PC-3 (cell line): ENCODE results near the gene LGSN. TPM values are rescaled to one million over a fixed set of nuclear protein-coding genes. Genes with fewer than 3 reads are reported as not detected.

Source experiments
- total RNA-seq: library from RNA; depleted of rRNA; stranded (reverse); fragments of >200 nt; gene quantifications from 2 replicates; pipeline ENCODE4 v1.2.3, GENCODE V29; 2014; rRNA removed

The LGSN gene
- total RNA-seq, 1 experiment from 2014 or later = not detected

Other genes starting within 250 kb of the LGSN start
- 0.75 and 1.9 TPM in 2 replicates for gene FKBP1C, start 108.5 kb downstream of the LGSN start, total RNA-seq